A673 (cell line): ENCODE results near the gene RBFOX2. TPM values are rescaled to one million over a fixed set of nuclear protein-coding genes. Genes with fewer than 3 reads are reported as not detected.
A peak's percentile ranks its signal among the peaks of the same experiment; 100 is the strongest.

Experiments
- BruUV-seq: library from RNA; stranded (reverse); fragments of 400-500 nt; replicated peaks from 2 replicates; lab custom pipeline; 2021; lab: Mats Ljungman, UMichigan
- CTCF ChIA-PET: fragments of 300-600 bp; sonication (Branson Sonifier 250); formaldehyde crosslinking; loops from one replicate; lab custom pipeline; 2022; ENCODE audit warnings: antibody characterized with exemption; lab: Charles Lee
- POLR2A ChIA-PET: fragments of 300-600 bp; sonication (Branson Sonifier 250); formaldehyde crosslinking; loops from one replicate; lab custom pipeline; 2022; ENCODE audit warnings: antibody characterized with exemption; ENCODE audit not compliant: low non-redundant PET; lab: Charles Lee
- DNase-seq: peaks from one replicate; pipeline ENCODE4 v3.0.0-alpha.2; 2015; ENCODE audit warnings: low spot score
- H3K27ac ChIP-seq: fragments of 200-600 bp; sonication (generic); 2 replicates; pipeline ENCODE4 v1.5.1; 2016; ENCODE audit warnings: mixed run types, low read depth, mild to moderate bottlenecking, mixed read lengths, antibody characterized with exemption, low read length; ENCODE audit not compliant: poor library complexity, severe bottlenecking
- H3K27me3 ChIP-seq: fragments of 200-600 bp; sonication (generic); replicated peaks from 2 replicates; pipeline ENCODE4 v1.6.1; 2017; ENCODE audit warnings: mixed run types, low read depth, mild to moderate bottlenecking, mixed read lengths, antibody characterized with exemption, low read length; ENCODE audit not compliant: insufficient read depth, poor library complexity
- H3K36me3 ChIP-seq: fragments of 200-600 bp; sonication (generic); 2 replicates; pipeline ENCODE4 v1.6.1; 2016; ENCODE audit warnings: mixed run types, mild to moderate bottlenecking, mixed read lengths, antibody characterized with exemption, low read length; ENCODE audit not compliant: insufficient read depth, poor library complexity, severe bottlenecking
- H3K4me1 ChIP-seq: fragments of 200-600 bp; sonication (generic); 2 replicates; pipeline ENCODE4 v1.6.1; 2017; ENCODE audit warnings: mixed run types, mild to moderate bottlenecking, mixed read lengths, antibody characterized with exemption, low read length; ENCODE audit not compliant: insufficient read depth, poor library complexity, severe bottlenecking
- H3K4me3 ChIP-seq: fragments of 200-600 bp; sonication (generic); 2 replicates; pipeline ENCODE4 v1.5.1; 2016; ENCODE audit warnings: low read depth, mixed run types, mild to moderate bottlenecking, mixed read lengths, low read length; ENCODE audit not compliant: poor library complexity, severe bottlenecking
- H3K9me3 ChIP-seq: fragments of 200-600 bp; sonication (generic); 2 replicates; pipeline ENCODE4 v1.6.1; 2016; ENCODE audit warnings: mixed run types, low read depth, mild to moderate bottlenecking, mixed read lengths, antibody characterized with exemption, low read length; ENCODE audit not compliant: poor library complexity, severe bottlenecking
- CTCF ChIP-seq: fragments of 300-800, 200-600 bp; sonication (generic); conservative IDR thresholded peaks from 2 replicates; pipeline ENCODE4 v1.5.1; 2017; ENCODE audit warnings: low read depth, mild to moderate bottlenecking, antibody characterized with exemption, low read length, moderate library complexity, mixed read lengths
- EZH2 ChIP-seq: fragments of 200-600 bp; sonication (generic); IDR thresholded peaks from 2 replicates; pipeline ENCODE4 v1.6.1; 2017; ENCODE audit warnings: borderline replicate concordance, low read depth, mild to moderate bottlenecking, mixed read lengths, antibody characterized with exemption, low read length; ENCODE audit not compliant: poor library complexity, severe bottlenecking
- intact Hi-C: fragments of 100-400 bp; cut with micrococcal nuclease; formaldehyde crosslinking; loops from one replicate; pipeline ENCODE4 v1.10.0; 2022; ENCODE audit not compliant: unreplicated experiment
- total RNA-seq: library from RNA; stranded (reverse); gene quantifications from 2 replicates; pipeline ENCODE4 v1.2.3, GENCODE V29; 2021

Gene RBFOX2
- total RNA-seq, 1 experiment from 2014 or later, result 142 TPM

GRCh38 chr22:35918456-35918855 is 110.2 kb downstream of the RBFOX2 start:
- no peak for TF ChIP-seq EZH2
- TF ChIP-seq CTCF, result no peak
- no peaks in the 10 kb centered on the region for H3K36me3 ChIP-seq
- CTCF ChIA-PET, result no interaction called here
- POLR2A ChIA-PET, result no interaction called here
- H3K9me3 ChIP-seq, result no peaks in the 10 kb centered on the region
- no TSS peak for BruUV-seq
- DNase-seq, result peak; percentile 38
- no peaks in the 10 kb centered on the region for H3K27me3 ChIP-seq
- H3K4me1 ChIP-seq, result peaks cover 85% of the 10 kb centered on the region
- intact Hi-C loops, result loop anchor here (2.0 to 5.0 kb wide), 2 partner anchors 149 to 568 kb away; no protein-coding TSS in a partner anchor
- no peak overlapping the region for H3K4me3 ChIP-seq
- no peak overlapping the region for H3K27ac ChIP-seq

- intact Hi-C loops, result loop anchor here (2.0 to 5.0 kb wide), 2 partner anchors 150 to 567 kb away; no protein-coding TSS in a partner anchor
- no peak for TF ChIP-seq CTCF
- peaks cover 82% of the 10 kb centered on the region for H3K4me1 ChIP-seq
- H3K27me3 ChIP-seq, result no peaks in the 10 kb centered on the region
- no peak overlapping the region for H3K27ac ChIP-seq
- BruUV-seq, result no TSS peak
- H3K4me3 ChIP-seq, result no peak overlapping the region
- POLR2A ChIA-PET, result no interaction called here
- DNase-seq, result no peak
- no peaks in the 10 kb centered on the region for H3K36me3 ChIP-seq
- H3K9me3 ChIP-seq, result no peaks in the 10 kb centered on the region
- CTCF ChIA-PET, result no interaction called here
Observed at GRCh38 chr22:35917651-35918050, 111.0 kb downstream of the RBFOX2 start.

GRCh38 chr22:35915477-35916013 is 113.1 kb downstream of the RBFOX2 start:
- no peak for TF ChIP-seq EZH2
- TF ChIP-seq CTCF, result no peak
- POLR2A ChIA-PET, result interaction anchor here (0.5 to 1.0 kb wide), 4 partner anchors 10 to 225 kb away, joined by 3 read pairs; no protein-coding TSS in a partner anchor
- H3K4me3 ChIP-seq, result peak overlapping the region; percentile 50
- intact Hi-C loops, result loop anchor here (2.0 to 5.0 kb wide), 2 partner anchors 75 to 152 kb away; no protein-coding TSS in a partner anchor
- peaks cover 85% of the 10 kb centered on the region for H3K4me1 ChIP-seq
- no peaks in the 10 kb centered on the region for H3K27me3 ChIP-seq
- DNase-seq, result peak; percentile 75
- H3K9me3 ChIP-seq, result no peaks in the 10 kb centered on the region
- CTCF ChIA-PET, result interaction anchor here (1.9 kb wide), 1 partner anchor 150 kb away, joined by 11 read pairs; no protein-coding TSS in a partner anchor
- BruUV-seq, result TSS peak; percentile 71
- H3K36me3 ChIP-seq, result no peaks in the 10 kb centered on the region
- H3K27ac ChIP-seq, result peak overlapping the region; percentile 95
